Measurements from ENCODE around the gene TNFSF9.
A peak's percentile ranks its signal among the peaks of the same experiment; 100 is the strongest.
"Not testable (repeated sequence)": the region's sequence is repeated elsewhere in the genome, so short reads cannot be mapped to it uniquely, and the experiment has no call there.

TNFSF9 gene

DNA sequence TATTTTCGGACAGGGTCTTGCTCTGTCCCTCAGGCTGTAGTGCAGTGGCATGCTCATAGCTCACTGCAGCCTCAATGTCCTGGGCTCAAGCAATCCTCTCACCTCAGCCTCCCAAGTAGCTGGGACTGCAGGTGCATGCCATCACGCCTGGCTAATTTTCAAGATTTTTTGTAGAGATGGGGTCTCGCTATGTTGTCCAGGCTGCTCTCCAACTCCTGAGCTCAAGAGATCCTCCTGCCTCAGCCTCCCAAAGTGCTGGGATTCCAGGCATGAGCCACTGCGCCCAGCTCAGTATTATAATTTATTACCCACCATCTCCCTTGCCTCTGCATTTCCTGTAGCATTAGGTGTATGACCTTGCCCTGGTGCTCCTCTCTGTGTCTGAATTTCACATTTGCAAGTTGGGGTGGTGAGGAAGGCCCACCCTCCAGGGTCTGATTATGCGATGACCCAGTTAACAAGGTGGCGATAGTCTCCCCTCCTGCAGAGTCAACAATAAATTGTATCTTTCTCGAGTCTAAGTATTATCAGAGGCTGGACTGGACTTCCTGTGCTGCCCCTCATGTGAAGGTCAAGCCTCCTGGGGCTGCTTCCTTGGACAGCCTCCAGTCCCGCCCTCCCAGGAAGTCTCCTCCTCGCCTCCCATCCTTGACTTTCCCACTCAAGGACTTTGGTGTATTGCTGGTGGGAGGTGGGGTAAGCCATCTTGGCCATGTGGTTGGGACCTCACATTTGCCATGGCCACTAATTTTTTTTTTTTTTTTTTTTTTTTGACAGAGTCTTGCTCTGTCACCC, 27.2 kb upstream of the TNFSF9 start:
- TF ChIP-seq POU2F2 (IDR thresholded peaks at IDR 0.05; ENCODE audit: low read depth, low read length) (no peak), TAF1 (IDR thresholded peaks at IDR 0.05; ENCODE audit: low read depth, low read length) (no peak), PAX5 (IDR thresholded peaks at IDR 0.05; ENCODE audit: insufficient read depth, low read length, severe bottlenecking) (no peak), POLR2AphosphoS5 (IDR thresholded peaks at IDR 0.05; ENCODE audit: low read depth, low read length) (no peak), POLR2A (IDR thresholded peaks at IDR 0.05; ENCODE audit: low read depth, low read length) (no peak)
- DNase-seq (ENCODE audit: insufficient read length, low spot score) (no peak), FAIRE-seq (no peak)

GRCh38 chr19:6508028-6508771, 22.6 kb upstream of the TNFSF9 start:
- FAIRE-seq; DNase-seq (ENCODE audit: insufficient read length, low spot score): not testable (repeated sequence)

DNA sequence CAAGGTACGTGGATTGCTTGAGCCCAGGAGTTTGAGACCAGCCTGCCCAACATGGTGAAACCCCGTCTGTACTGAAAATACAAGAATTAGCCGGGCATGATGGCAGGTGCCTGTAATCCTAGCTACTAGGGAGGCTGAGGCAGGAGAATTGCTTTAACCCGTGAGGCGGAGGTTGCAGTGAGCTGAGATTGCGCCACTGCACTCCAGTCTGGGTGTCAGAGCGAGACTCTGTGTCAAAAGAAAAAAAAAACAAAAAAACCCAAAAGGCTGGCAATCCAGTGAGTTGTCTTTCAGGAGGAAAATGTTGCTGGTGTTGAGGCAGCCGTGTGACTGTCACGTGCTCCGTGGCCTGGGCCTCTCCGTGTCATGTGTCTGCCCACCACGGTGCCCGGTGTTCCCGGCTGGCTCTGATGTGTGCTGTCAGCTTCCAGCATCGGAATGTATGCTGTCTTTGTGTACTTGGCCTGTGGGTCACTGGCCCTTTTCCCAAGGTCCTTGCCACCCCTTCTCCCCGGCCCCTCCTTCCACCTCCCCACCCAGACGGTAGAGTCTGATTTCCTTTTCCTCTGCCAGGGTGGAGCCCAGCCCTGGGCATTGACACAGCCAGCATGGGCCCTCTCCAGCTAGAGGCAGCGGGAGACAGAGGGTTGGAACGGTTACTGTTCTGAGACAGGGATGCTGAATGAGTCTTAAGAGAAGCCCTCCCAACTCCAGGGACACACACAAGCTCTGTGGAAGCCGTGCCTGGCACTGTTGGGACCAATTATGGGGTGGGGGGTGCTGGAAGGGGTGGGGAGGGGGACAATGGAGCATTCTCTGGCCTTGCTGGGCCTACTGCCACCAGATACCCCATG, 21.5 kb upstream of the TNFSF9 start:
- DNase-seq (ENCODE audit: insufficient read length, low spot score) (no peak), FAIRE-seq (no peak)
- TF ChIP-seq TAF1 (IDR thresholded peaks at IDR 0.05; ENCODE audit: low read depth, low read length), result no peak
- no peak for TF ChIP-seq POLR2AphosphoS5 (IDR thresholded peaks at IDR 0.05; ENCODE audit: low read depth, low read length)
- no peak for TF ChIP-seq POLR2A (IDR thresholded peaks at IDR 0.05; ENCODE audit: low read depth, low read length)
- no peak for TF ChIP-seq POU2F2 (IDR thresholded peaks at IDR 0.05; ENCODE audit: low read depth, low read length)
- no peak for TF ChIP-seq SPI1 (IDR thresholded peaks at IDR 0.05; ENCODE audit: low read depth, low read length)
- TF ChIP-seq PAX5 (IDR thresholded peaks at IDR 0.05; ENCODE audit: insufficient read depth, low read length, severe bottlenecking), result no peak

GRCh38 chr19:6510618-6511017, 20.2 kb upstream of the TNFSF9 start:
- FAIRE-seq, result no peak
- TF ChIP-seq PAX5 (IDR thresholded peaks at IDR 0.05; ENCODE audit: insufficient read depth, low read length, severe bottlenecking) (no peak), POLR2A (IDR thresholded peaks at IDR 0.05; ENCODE audit: low read depth, low read length) (no peak), TAF1 (IDR thresholded peaks at IDR 0.05; ENCODE audit: low read depth, low read length) (no peak), POU2F2 (IDR thresholded peaks at IDR 0.05; ENCODE audit: low read depth, low read length) (no peak), SPI1 (IDR thresholded peaks at IDR 0.05; ENCODE audit: low read depth, low read length) (no peak), POLR2AphosphoS5 (IDR thresholded peaks at IDR 0.05; ENCODE audit: low read depth, low read length) (no peak)
- no peak for DNase-seq (ENCODE audit: insufficient read length, low spot score)

GRCh38 chr19:6514089-6514488, 16.7 kb upstream of the TNFSF9 start:
- TF ChIP-seq POU2F2 (IDR thresholded peaks at IDR 0.05; ENCODE audit: low read depth, low read length), result no peak
- no peak for TF ChIP-seq PAX5 (IDR thresholded peaks at IDR 0.05; ENCODE audit: insufficient read depth, low read length, severe bottlenecking)
- TF ChIP-seq POLR2AphosphoS5 (IDR thresholded peaks at IDR 0.05; ENCODE audit: low read depth, low read length), result no peak
- no peak for TF ChIP-seq TAF1 (IDR thresholded peaks at IDR 0.05; ENCODE audit: low read depth, low read length)
- TF ChIP-seq SPI1 (IDR thresholded peaks at IDR 0.05; ENCODE audit: low read depth, low read length), result no peak
- no peak for TF ChIP-seq POLR2A (IDR thresholded peaks at IDR 0.05; ENCODE audit: low read depth, low read length)
- DNase-seq (ENCODE audit: insufficient read length, low spot score) (no peak), FAIRE-seq (no peak)

- FAIRE-seq (no peak), DNase-seq (ENCODE audit: insufficient read length, low spot score) (no peak)
- TF ChIP-seq POLR2AphosphoS5 (IDR thresholded peaks at IDR 0.05; ENCODE audit: low read depth, low read length), result no peak
- TF ChIP-seq TAF1 (IDR thresholded peaks at IDR 0.05; ENCODE audit: low read depth, low read length), result no peak
- no peak for TF ChIP-seq POLR2A (IDR thresholded peaks at IDR 0.05; ENCODE audit: low read depth, low read length)
- no peak for TF ChIP-seq PAX5 (IDR thresholded peaks at IDR 0.05; ENCODE audit: insufficient read depth, low read length, severe bottlenecking)
- TF ChIP-seq POU2F2 (IDR thresholded peaks at IDR 0.05; ENCODE audit: low read depth, low read length), result no peak
- no peak for TF ChIP-seq SPI1 (IDR thresholded peaks at IDR 0.05; ENCODE audit: low read depth, low read length)
These were observed 15.8 kb upstream of the TNFSF9 start for GRCh38 chr19:6514926-6515544.

DNA sequence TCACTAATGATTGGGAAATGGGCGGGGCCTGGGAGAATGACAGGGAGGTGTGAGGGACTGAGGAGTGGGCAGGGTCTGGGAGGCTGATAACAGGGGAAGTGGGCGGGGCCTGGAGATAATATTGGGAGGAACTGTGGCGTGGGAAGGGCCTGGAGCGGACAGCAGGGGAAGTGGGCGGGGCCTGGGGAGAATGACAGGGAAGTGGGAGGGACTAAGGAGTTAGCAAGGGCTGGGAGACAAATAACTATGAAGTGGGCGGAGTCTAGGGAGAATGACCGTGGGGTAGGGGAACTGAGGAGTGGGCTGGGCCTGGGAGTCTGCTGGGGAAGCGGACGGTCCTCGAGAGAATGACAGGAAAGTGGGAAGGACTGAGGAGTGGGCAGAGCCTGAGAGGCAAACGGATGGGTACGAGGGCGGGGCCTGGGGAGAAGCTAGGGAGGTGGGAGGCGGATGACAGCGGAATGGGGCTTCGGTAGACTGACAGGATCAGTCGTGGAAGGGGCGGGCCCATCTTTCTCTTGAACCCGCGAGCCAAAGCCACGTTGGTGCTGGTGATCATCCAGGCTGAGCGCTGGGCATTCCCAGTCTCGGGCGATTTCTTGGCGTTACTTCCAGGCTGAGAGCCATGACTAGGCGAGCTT, 14.7 kb upstream of the TNFSF9 start:
- DNase-seq (ENCODE audit: insufficient read length, low spot score) (peak; percentile 83), FAIRE-seq (peak; percentile 96)
- TF ChIP-seq POLR2A (IDR thresholded peaks at IDR 0.05; ENCODE audit: low read depth, low read length) (peak; percentile 50; the same call in 1 of the 2 replicates), TAF1 (IDR thresholded peaks at IDR 0.05; ENCODE audit: low read depth, low read length) (no peak), POLR2AphosphoS5 (IDR thresholded peaks at IDR 0.05; ENCODE audit: low read depth, low read length) (0 out of 2 replicates have a peak, but pooled peaks have one; percentile 22), POU2F2 (IDR thresholded peaks at IDR 0.05; ENCODE audit: low read depth, low read length) (0 out of 2 replicates have a peak, but pooled peaks have one; percentile 14), SPI1 (IDR thresholded peaks at IDR 0.05; ENCODE audit: low read depth, low read length) (peak; percentile 87)

DNA sequence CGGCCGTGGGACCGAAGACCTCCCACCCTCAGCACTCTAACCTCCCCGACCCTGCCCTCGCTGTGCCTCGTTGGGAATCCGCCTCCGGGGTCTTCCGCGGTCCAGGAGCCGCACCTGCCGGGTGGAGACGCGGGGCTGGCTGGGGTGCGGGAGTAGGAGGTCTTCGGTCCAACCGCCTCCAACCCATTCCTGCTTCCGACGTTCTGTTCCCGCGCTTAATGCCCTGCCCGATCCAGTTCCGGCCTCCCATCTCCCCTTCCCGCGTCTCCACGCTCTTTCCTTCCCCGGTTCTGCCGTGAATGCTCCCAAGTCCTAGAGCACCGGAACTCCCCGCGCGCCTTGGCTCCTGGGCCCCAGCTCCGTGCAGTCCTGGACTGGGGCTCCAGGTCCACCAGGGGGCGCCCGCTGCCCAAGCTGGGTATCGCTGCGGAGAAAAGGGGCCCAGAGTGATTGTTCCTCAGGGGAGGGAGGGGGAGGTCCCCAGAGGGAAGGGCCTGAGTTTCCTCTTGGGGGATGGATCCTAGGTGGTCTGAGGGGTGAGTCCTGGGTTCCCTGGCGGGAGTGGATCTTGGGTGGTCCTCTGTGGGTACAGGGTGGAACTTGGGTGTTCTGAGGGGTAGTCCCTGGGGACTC, 14.1 kb upstream of the TNFSF9 start:
- DNase-seq (ENCODE audit: insufficient read length, low spot score) (peak; percentile 82), FAIRE-seq (no peak)
- TF ChIP-seq POU2F2 (IDR thresholded peaks at IDR 0.05; ENCODE audit: low read depth, low read length), result peak; percentile 82; the same call in 1 of the 2 replicates
- no peak for TF ChIP-seq PAX5 (IDR thresholded peaks at IDR 0.05; ENCODE audit: insufficient read depth, low read length, severe bottlenecking)
- TF ChIP-seq TAF1 (IDR thresholded peaks at IDR 0.05; ENCODE audit: low read depth, low read length), result 0 out of 2 replicates have a peak, but pooled peaks have one; percentile 41
- TF ChIP-seq POLR2AphosphoS5 (IDR thresholded peaks at IDR 0.05; ENCODE audit: low read depth, low read length), result 0 out of 2 replicates have a peak, but pooled peaks have one; percentile 16
- peak; percentile 39; the same call in 1 of the 2 replicates for TF ChIP-seq POLR2A (IDR thresholded peaks at IDR 0.05; ENCODE audit: low read depth, low read length)
